Measurements from ENCODE around the gene MYMX.

Gene MYMX

DNA sequence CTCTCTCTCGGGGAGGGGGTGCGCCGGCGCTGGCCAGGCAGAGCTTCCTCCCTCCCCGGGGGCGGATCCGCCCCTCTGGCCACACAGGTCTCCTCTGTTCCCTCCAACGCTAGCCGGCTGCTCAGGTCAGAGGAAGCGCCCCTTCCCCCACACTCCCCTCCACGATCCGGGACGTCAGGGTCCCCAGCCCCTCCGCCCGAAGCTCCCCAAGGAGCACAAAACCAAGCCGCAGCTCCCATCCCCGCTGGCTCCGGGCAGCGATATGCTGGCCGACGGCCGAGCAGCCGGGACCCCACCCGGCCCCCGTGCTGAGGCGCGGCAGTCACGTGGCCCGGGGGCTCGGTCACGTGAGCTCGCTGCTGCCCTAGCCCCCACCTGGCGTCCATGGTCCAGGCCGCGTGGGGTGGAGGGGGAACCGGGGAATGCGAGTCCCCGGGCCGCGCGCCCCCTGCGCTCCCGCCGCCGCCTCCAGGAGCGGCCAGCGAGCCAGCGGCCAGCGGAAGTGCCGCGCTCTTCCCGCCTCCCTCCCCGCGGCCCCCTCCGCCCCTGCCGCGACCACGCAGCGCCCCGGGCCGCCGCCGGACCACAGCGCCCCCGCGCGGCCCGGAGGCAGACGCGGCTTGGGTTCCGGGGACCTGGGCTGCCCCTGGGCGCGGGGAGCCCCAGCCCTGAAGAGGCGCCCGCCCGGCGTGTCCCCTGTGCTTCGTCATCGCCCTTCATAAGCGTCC lies 40.5 kb downstream of the MYMX start, which contains the start of gene SLC35B2 (continued):
- no peak for TF ChIP-seq ZNF518A (tag by site-specific recombination; conservative IDR thresholded peaks at IDR 0.05; ENCODE audit: low read depth)
- TF ChIP-seq ZNF202 (tag by site-specific recombination; IDR thresholded peaks at IDR 0.05; ENCODE audit: borderline replicate concordance), result no peak
- TF ChIP-seq TCF7L2 (IDR thresholded peaks at IDR 0.05; ENCODE audit: borderline replicate concordance, low read depth, low read length), result no peak
- peak; percentile 51; the same call in 1 of the 2 replicates for TF ChIP-seq ZSCAN23 (tag by site-specific recombination; IDR thresholded peaks at IDR 0.05)
- TF ChIP-seq ZFP69B (tag by site-specific recombination; IDR thresholded peaks at IDR 0.05), result peak; percentile 71
- TF ChIP-seq ZNF501 (tag by site-specific recombination; IDR thresholded peaks at IDR 0.05), result peak; percentile 92
- no peak for TF ChIP-seq ZNF157 (tag by site-specific recombination; IDR thresholded peaks at IDR 0.05)
- no peak for TF ChIP-seq ZNF548 (tag by site-specific recombination; IDR thresholded peaks at IDR 0.05)
- TF ChIP-seq, protein P1, sequence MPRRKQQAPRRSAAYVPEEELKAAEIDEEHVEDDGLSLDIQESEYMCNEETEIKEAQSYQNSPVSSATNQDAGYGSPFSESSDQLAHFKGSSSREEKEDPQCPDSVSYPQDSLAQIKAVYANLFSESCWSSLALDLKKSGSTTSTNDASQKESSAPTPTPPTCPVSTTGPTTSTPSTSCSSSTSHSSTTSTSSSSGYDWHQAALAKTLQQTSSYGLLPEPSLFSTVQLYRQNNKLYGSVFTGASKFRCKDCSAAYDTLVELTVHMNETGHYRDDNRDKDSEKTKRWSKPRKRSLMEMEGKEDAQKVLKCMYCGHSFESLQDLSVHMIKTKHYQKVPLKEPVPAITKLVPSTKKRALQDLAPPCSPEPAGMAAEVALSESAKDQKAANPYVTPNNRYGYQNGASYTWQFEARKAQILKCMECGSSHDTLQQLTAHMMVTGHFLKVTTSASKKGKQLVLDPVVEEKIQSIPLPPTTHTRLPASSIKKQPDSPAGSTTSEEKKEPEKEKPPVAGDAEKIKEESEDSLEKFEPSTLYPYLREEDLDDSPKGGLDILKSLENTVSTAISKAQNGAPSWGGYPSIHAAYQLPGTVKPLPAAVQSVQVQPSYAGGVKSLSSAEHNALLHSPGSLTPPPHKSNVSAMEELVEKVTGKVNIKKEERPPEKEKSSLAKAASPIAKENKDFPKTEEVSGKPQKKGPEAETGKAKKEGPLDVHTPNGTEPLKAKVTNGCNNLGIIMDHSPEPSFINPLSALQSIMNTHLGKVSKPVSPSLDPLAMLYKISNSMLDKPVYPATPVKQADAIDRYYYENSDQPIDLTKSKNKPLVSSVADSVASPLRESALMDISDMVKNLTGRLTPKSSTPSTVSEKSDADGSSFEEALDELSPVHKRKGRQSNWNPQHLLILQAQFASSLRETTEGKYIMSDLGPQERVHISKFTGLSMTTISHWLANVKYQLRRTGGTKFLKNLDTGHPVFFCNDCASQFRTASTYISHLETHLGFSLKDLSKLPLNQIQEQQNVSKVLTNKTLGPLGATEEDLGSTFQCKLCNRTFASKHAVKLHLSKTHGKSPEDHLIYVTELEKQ (tag by site-specific recombination; IDR thresholded peaks at IDR 0.05; ENCODE audit: borderline replicate concordance), result no peak; the same call in 1 of the 2 replicates
- TF ChIP-seq ZFP3 (tag by site-specific recombination; IDR thresholded peaks at IDR 0.05; ENCODE audit: low read depth), result no peak
- no peak for TF ChIP-seq ZNF776 (tag by site-specific recombination; IDR thresholded peaks at IDR 0.05; ENCODE audit: borderline replicate concordance)
- no peak for TF ChIP-seq ZNF211 (tag by site-specific recombination; IDR thresholded peaks at IDR 0.05; ENCODE audit: low read depth)
- TF ChIP-seq ZNF654 (tag by site-specific recombination; IDR thresholded peaks at IDR 0.05; ENCODE audit: low read depth), result no peak
- no peak for TF ChIP-seq ZNF214 (tag by site-specific recombination; IDR thresholded peaks at IDR 0.05; ENCODE audit: borderline replicate concordance)
- peak; percentile 87 for TF ChIP-seq KLF9 (tag by site-specific recombination; IDR thresholded peaks at IDR 0.05; ENCODE audit: low read depth)
- peak; percentile 69; the same call in 1 of the 2 replicates for TF ChIP-seq ZNF335 (tag by site-specific recombination; conservative IDR thresholded peaks at IDR 0.05)
- TF ChIP-seq GFI1B (tag by site-specific recombination; IDR thresholded peaks at IDR 0.05), result no peak
- no peak for TF ChIP-seq ZNF155 (tag by site-specific recombination; IDR thresholded peaks at IDR 0.05)
- no peak for TF ChIP-seq ZNF16 (tag by site-specific recombination; IDR thresholded peaks at IDR 0.05; ENCODE audit: low read depth)
- no peak for TF ChIP-seq ZNF169 (tag by site-specific recombination; IDR thresholded peaks at IDR 0.05)
- TF ChIP-seq ZFP37 (tag by site-specific recombination; IDR thresholded peaks at IDR 0.05), result no peak
- peak; percentile 43; the same call in 1 of the 2 replicates for TF ChIP-seq OSR2 (tag by site-specific recombination; IDR thresholded peaks at IDR 0.05)
- TF ChIP-seq, protein P2, sequence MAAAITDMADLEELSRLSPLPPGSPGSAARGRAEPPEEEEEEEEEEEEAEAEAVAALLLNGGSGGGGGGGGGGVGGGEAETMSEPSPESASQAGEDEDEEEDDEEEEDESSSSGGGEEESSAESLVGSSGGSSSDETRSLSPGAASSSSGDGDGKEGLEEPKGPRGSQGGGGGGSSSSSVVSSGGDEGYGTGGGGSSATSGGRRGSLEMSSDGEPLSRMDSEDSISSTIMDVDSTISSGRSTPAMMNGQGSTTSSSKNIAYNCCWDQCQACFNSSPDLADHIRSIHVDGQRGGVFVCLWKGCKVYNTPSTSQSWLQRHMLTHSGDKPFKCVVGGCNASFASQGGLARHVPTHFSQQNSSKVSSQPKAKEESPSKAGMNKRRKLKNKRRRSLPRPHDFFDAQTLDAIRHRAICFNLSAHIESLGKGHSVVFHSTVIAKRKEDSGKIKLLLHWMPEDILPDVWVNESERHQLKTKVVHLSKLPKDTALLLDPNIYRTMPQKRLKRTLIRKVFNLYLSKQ (tag by site-specific recombination; IDR thresholded peaks at IDR 0.05; ENCODE audit: borderline replicate concordance), result no peak
- TF ChIP-seq ZNF692 (tag by site-specific recombination; IDR thresholded peaks at IDR 0.05), result peak; percentile 92
- peak; percentile 69 for TF ChIP-seq ZNF341 (tag by site-specific recombination; IDR thresholded peaks at IDR 0.05; ENCODE audit: low read depth)
- no peak for TF ChIP-seq ZNF670 (tag by site-specific recombination; IDR thresholded peaks at IDR 0.05; ENCODE audit: low read depth)
- peak; percentile 70 for TF ChIP-seq ZNF629 (tag by site-specific recombination; IDR thresholded peaks at IDR 0.05)
- TF ChIP-seq ZNF426 (tag by site-specific recombination; IDR thresholded peaks at IDR 0.05), result no peak
- TF ChIP-seq KLF1 (tag by site-specific recombination; IDR thresholded peaks at IDR 0.05), result peak; percentile 96

All from HEK293 (cell line).